Calu3 (cell line): Measurements from ENCODE around the gene DPP9. TPM values are rescaled to one million over a fixed set of nuclear protein-coding genes. Genes with fewer than 3 reads are reported as not detected.

Experiments used
- BruUV-seq: library from RNA; stranded (reverse); fragments of 400-500 nt; replicated peaks from 2 replicates; lab custom pipeline; 2021; lab: Mats Ljungman, UMichigan
- CTCF ChIA-PET: fragments of 300-600 bp; sonication (Branson Sonifier 250); formaldehyde crosslinking; loops from one replicate; lab custom pipeline; 2022; ENCODE audit warnings: antibody characterized with exemption; lab: Charles Lee
- DNase-seq: peaks from one replicate; pipeline ENCODE4 v3.0.0; 2022
- H3K27ac Mint-ChIP-seq: one replicate; pipeline ENCODE4 v1.8.0; 2022; ENCODE audit warnings: mixed read lengths; ENCODE audit not compliant: unreplicated experiment
- H3K27me3 Mint-ChIP-seq: one replicate; pipeline ENCODE4 v1.8.0; 2022; ENCODE audit warnings: mixed read lengths; ENCODE audit not compliant: unreplicated experiment
- H3K36me3 Mint-ChIP-seq: one replicate; pipeline ENCODE4 v1.8.0; 2022; ENCODE audit warnings: mild to moderate bottlenecking, moderate library complexity, mixed read lengths; ENCODE audit not compliant: insufficient read depth, unreplicated experiment
- H3K4me1 Mint-ChIP-seq: one replicate; pipeline ENCODE4 v1.8.0; 2022; ENCODE audit warnings: mild to moderate bottlenecking, low read depth, mixed read lengths; ENCODE audit not compliant: unreplicated experiment
- H3K4me3 Mint-ChIP-seq: one replicate; pipeline ENCODE4 v1.8.0; 2022; ENCODE audit warnings: mild to moderate bottlenecking, low read depth, moderate library complexity, mixed read lengths; ENCODE audit not compliant: unreplicated experiment
- H3K9me3 Mint-ChIP-seq: one replicate; pipeline ENCODE4 v1.8.0; 2022; ENCODE audit warnings: low read depth, mixed read lengths; ENCODE audit not compliant: unreplicated experiment
- intact Hi-C: fragments of 100-400 bp; cut with micrococcal nuclease; formaldehyde crosslinking; loops from one replicate; pipeline ENCODE4 v1.10.0; 2022; ENCODE audit not compliant: unreplicated experiment
- total RNA-seq: library from RNA; stranded (reverse); gene quantifications from 2 replicates; pipeline ENCODE4 v1.2.3, GENCODE V29; 2022
- TF ChIP-seq, protein P1 (sequence below): fragments of 200-600 bp; IDR thresholded peaks from one replicate; pipeline ENCODE4 v1.8.0; 2022; ENCODE audit warnings: antibody characterized with exemption; ENCODE audit not compliant: unreplicated experiment

Gene DPP9
- total RNA-seq, 1 experiment from 2014 or later, result 59.2 TPM

- no TSS peak for BruUV-seq
- no peaks in the 10 kb centered on the region for H3K27me3 Mint-ChIP-seq
- peaks cover 9% of the 10 kb centered on the region for H3K4me1 Mint-ChIP-seq
- TF ChIP-seq, protein P1, sequence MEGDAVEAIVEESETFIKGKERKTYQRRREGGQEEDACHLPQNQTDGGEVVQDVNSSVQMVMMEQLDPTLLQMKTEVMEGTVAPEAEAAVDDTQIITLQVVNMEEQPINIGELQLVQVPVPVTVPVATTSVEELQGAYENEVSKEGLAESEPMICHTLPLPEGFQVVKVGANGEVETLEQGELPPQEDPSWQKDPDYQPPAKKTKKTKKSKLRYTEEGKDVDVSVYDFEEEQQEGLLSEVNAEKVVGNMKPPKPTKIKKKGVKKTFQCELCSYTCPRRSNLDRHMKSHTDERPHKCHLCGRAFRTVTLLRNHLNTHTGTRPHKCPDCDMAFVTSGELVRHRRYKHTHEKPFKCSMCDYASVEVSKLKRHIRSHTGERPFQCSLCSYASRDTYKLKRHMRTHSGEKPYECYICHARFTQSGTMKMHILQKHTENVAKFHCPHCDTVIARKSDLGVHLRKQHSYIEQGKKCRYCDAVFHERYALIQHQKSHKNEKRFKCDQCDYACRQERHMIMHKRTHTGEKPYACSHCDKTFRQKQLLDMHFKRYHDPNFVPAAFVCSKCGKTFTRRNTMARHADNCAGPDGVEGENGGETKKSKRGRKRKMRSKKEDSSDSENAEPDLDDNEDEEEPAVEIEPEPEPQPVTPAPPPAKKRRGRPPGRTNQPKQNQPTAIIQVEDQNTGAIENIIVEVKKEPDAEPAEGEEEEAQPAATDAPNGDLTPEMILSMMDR, result no peak
- H3K27ac Mint-ChIP-seq, result no peak overlapping the region
- DNase-seq, result no peak
- peaks cover 46% of the 10 kb centered on the region for H3K36me3 Mint-ChIP-seq
- no peak overlapping the region for H3K4me3 Mint-ChIP-seq
- CTCF ChIA-PET, result no interaction called here
- intact Hi-C loops, result no loop called here
- no peaks in the 10 kb centered on the region for H3K9me3 Mint-ChIP-seq
These were observed 19.3 kb downstream of the DPP9 start for GRCh38 chr19:4704317-4704673.

- CTCF ChIA-PET, result no interaction called here
- Mint-ChIP-seq H3K4me3 (no peak overlapping the region), H3K9me3 (no peaks in the 10 kb centered on the region), H3K36me3 (peaks cover 44% of the 10 kb centered on the region), H3K27ac (no peak overlapping the region), H3K4me1 (peaks cover 9% of the 10 kb centered on the region), H3K27me3 (no peaks in the 10 kb centered on the region)
- intact Hi-C loops, result no loop called here
- DNase-seq, result no peak
- no TSS peak for BruUV-seq
- TF ChIP-seq, protein P1, result no peak
These were observed 19.8 kb downstream of the DPP9 start for GRCh38 chr19:4703671-4704316.

DNA sequence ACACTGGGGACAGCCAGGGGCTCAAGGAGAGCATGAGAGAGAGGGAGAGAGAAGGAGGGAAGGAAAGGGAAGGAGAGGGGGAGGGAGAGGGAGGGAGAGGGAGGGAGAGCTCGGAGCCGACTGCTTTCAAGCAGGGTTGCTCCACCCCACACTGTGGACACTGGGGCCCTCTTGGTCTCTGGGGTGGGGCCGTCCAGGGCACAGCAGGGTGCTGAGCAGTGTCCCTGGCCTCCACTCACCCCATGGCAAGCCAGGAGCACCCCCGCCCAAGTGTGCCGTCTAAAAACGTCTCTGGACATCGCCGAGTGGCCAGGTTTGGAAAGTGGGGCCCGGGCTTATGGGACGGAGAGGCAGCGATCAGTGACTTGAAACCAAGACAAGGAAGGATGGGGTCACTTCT lies 20.9 kb downstream of the DPP9 start:
- CTCF ChIA-PET, result interaction anchor here (0.6 kb wide), 1 partner anchor 273 kb away, joined by 3 read pairs; no protein-coding TSS in a partner anchor
- Mint-ChIP-seq H3K4me1 (peaks cover 9% of the 10 kb centered on the region), H3K4me3 (no peak overlapping the region), H3K27ac (no peak overlapping the region), H3K27me3 (no peaks in the 10 kb centered on the region), H3K9me3 (no peaks in the 10 kb centered on the region), H3K36me3 (peaks cover 50% of the 10 kb centered on the region)
- TF ChIP-seq, protein P1, result no peak
- intact Hi-C loops, result no loop called here
- BruUV-seq, result no TSS peak
- DNase-seq, result no peak

DNA sequence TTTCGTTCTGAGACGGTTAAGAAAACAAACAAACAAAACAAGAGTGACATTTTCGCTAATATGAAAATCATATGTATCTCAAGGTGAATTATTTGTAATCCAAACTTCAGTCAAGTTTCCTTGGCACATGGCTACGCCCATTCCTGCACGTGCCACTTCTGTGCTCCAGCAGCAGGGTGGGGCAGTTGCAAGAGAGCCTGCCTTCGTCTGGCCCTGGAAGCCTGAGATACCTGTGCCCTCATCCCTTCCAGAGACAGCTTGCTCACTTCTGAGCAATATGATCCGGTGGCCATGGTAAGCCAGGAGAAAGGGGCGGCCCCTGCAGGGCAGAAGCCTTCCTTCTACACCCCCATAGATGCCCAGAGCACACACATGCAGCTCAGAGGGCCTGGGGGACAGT lies 22.1 kb downstream of the DPP9 start:
- Mint-ChIP-seq H3K4me1 (peaks cover 9% of the 10 kb centered on the region), H3K36me3 (peaks cover 54% of the 10 kb centered on the region), H3K27me3 (no peaks in the 10 kb centered on the region), H3K9me3 (no peaks in the 10 kb centered on the region), H3K4me3 (no peak overlapping the region), H3K27ac (no peak overlapping the region)
- DNase-seq, result no peak
- BruUV-seq, result no TSS peak
- intact Hi-C loops, result no loop called here
- CTCF ChIA-PET, result no interaction called here
- TF ChIP-seq, protein P1, result no peak
